Panc1 (cell line): ENCODE measurements around the gene CCDC194.

Experiments used
- POLR2AphosphoS5 ChIP-seq: IDR thresholded peaks from 2 replicates; pipeline ENCODE4 v1.6.1; 2012; ENCODE audit warnings: mild to moderate bottlenecking, low read depth, low read length, moderate library complexity
- SIN3A ChIP-seq: IDR thresholded peaks from 2 replicates; pipeline ENCODE4 v1.6.1; 2012; ENCODE audit warnings: low read depth, mild to moderate bottlenecking, low read length, moderate library complexity, borderline replicate concordance; ENCODE audit not compliant: insufficient read depth
- TCF7L2 ChIP-seq: IDR thresholded peaks from 2 replicates; pipeline ENCODE4 v1.6.1; 2011; ENCODE audit warnings: mild to moderate bottlenecking, low read depth, low read length, inconsistent platforms
- TF ChIP-seq, protein P1 (sequence below): fragments of 450-650 bp; IDR thresholded peaks from 2 replicates; pipeline ENCODE4 v1.5.1; 2017; ENCODE audit warnings: mild to moderate bottlenecking
- TF ChIP-seq, protein P2 (sequence below), 2 experiments: IDR thresholded peaks; 2 replicates each; pipeline ENCODE4 v1.6.1; 2011 to 2012; ENCODE audit warnings: low read depth in 2 of 2, control low read depth in 1 of 2, low read length in 1 of 2, mild to moderate bottlenecking in 1 of 2, moderate library complexity in 1 of 2; ENCODE audit not compliant: insufficient read depth in 1 of 2

DNA sequence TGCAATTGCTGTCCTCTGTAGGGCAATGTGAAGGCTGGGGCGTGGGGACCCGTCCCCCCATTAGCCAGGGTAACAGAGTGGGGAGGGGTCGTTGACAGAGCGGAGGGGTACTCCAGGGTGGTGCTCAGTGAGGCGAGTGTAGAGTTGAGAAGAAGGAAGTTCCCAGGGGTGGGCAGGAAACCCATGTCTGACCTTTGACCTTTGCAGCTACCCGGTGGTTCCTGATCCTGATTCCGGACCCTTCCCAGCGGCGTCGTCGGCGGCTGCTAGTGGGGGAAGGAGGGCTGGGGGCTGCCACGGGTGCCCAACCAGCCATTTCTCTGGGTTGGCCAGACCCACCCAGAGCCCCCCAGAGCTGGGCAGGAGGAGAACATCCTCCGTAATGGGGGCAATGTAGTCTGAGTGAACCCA lies 14.8 kb downstream of the CCDC194 start:
- TF ChIP-seq, protein P1, sequence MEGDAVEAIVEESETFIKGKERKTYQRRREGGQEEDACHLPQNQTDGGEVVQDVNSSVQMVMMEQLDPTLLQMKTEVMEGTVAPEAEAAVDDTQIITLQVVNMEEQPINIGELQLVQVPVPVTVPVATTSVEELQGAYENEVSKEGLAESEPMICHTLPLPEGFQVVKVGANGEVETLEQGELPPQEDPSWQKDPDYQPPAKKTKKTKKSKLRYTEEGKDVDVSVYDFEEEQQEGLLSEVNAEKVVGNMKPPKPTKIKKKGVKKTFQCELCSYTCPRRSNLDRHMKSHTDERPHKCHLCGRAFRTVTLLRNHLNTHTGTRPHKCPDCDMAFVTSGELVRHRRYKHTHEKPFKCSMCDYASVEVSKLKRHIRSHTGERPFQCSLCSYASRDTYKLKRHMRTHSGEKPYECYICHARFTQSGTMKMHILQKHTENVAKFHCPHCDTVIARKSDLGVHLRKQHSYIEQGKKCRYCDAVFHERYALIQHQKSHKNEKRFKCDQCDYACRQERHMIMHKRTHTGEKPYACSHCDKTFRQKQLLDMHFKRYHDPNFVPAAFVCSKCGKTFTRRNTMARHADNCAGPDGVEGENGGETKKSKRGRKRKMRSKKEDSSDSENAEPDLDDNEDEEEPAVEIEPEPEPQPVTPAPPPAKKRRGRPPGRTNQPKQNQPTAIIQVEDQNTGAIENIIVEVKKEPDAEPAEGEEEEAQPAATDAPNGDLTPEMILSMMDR = no peak
- TF ChIP-seq POLR2AphosphoS5 (no peak), SIN3A (no peak), TCF7L2 (no peak)
- TF ChIP-seq, protein P2, sequence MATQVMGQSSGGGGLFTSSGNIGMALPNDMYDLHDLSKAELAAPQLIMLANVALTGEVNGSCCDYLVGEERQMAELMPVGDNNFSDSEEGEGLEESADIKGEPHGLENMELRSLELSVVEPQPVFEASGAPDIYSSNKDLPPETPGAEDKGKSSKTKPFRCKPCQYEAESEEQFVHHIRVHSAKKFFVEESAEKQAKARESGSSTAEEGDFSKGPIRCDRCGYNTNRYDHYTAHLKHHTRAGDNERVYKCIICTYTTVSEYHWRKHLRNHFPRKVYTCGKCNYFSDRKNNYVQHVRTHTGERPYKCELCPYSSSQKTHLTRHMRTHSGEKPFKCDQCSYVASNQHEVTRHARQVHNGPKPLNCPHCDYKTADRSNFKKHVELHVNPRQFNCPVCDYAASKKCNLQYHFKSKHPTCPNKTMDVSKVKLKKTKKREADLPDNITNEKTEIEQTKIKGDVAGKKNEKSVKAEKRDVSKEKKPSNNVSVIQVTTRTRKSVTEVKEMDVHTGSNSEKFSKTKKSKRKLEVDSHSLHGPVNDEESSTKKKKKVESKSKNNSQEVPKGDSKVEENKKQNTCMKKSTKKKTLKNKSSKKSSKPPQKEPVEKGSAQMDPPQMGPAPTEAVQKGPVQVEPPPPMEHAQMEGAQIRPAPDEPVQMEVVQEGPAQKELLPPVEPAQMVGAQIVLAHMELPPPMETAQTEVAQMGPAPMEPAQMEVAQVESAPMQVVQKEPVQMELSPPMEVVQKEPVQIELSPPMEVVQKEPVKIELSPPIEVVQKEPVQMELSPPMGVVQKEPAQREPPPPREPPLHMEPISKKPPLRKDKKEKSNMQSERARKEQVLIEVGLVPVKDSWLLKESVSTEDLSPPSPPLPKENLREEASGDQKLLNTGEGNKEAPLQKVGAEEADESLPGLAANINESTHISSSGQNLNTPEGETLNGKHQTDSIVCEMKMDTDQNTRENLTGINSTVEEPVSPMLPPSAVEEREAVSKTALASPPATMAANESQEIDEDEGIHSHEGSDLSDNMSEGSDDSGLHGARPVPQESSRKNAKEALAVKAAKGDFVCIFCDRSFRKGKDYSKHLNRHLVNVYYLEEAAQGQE (IDR thresholded peaks at IDR 0.05; ENCODE audit: insufficient read depth in 1 of 2, low read depth in 2 of 2, low read length in 1 of 2) = no peak
